ENCODE measurements around the gene LIN7B. TPM values are rescaled to one million over a fixed set of nuclear protein-coding genes. Genes with fewer than 3 reads are reported as not detected.

Gene LIN7B
- total and polyA plus RNA-seq, 2 experiments from 2014 or later: 1.2 to 10.5 TPM

DNA sequence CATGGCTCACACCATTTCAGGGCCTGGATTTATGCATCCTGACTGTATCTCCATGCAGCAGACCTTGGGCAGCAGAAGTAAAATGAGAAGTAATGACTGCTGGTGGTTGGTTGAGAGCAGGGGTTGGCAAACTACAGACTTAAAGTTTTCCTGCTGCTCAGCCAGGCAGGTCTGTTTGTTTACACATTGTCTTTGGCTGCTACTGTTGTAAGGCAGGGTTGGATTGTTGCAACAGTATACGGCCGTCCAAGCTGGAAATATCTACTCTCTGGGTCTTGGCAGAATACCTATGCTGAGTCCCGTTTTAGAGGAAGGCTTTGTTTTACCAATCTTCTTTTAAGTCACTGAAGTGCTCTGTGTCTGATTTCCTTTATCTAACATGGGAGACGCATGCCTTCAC, 15.4 kb upstream of the LIN7B start:
- ATAC-seq (no peak), DNase-seq (ENCODE audit: low spot score) (no peak)
- no peak overlapping the region for H3K4me3 Mint-ChIP-seq
- H3K36me3 Mint-ChIP-seq (ENCODE audit: low read depth): peaks cover 89% of the 10 kb centered on the region
- H3K27ac Mint-ChIP-seq: no peak overlapping the region; the same call in 1 of the 2 replicates
- TF ChIP-seq NANOG (IDR thresholded peaks at IDR 0.05; ENCODE audit: borderline replicate concordance): no peak
- no peak for TF ChIP-seq CREB1 (CRISPR knock-in tag; IDR thresholded peaks at IDR 0.05; ENCODE audit: low read depth)
- no peak for TF ChIP-seq JUNB (IDR thresholded peaks at IDR 0.05; ENCODE audit: unreplicated experiment)
- TF ChIP-seq POLR2AphosphoS5 (IDR thresholded peaks at IDR 0.05; ENCODE audit: low read depth): no peak
- no peak for TF ChIP-seq EZH2phosphoT487 (IDR thresholded peaks at IDR 0.05; ENCODE audit: unreplicated experiment)
- TF ChIP-seq, protein P1, sequence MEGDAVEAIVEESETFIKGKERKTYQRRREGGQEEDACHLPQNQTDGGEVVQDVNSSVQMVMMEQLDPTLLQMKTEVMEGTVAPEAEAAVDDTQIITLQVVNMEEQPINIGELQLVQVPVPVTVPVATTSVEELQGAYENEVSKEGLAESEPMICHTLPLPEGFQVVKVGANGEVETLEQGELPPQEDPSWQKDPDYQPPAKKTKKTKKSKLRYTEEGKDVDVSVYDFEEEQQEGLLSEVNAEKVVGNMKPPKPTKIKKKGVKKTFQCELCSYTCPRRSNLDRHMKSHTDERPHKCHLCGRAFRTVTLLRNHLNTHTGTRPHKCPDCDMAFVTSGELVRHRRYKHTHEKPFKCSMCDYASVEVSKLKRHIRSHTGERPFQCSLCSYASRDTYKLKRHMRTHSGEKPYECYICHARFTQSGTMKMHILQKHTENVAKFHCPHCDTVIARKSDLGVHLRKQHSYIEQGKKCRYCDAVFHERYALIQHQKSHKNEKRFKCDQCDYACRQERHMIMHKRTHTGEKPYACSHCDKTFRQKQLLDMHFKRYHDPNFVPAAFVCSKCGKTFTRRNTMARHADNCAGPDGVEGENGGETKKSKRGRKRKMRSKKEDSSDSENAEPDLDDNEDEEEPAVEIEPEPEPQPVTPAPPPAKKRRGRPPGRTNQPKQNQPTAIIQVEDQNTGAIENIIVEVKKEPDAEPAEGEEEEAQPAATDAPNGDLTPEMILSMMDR (conservative IDR thresholded peaks at IDR 0.05; ENCODE audit: low read depth in 2 of 2): no peak
- TF ChIP-seq, protein P2, sequence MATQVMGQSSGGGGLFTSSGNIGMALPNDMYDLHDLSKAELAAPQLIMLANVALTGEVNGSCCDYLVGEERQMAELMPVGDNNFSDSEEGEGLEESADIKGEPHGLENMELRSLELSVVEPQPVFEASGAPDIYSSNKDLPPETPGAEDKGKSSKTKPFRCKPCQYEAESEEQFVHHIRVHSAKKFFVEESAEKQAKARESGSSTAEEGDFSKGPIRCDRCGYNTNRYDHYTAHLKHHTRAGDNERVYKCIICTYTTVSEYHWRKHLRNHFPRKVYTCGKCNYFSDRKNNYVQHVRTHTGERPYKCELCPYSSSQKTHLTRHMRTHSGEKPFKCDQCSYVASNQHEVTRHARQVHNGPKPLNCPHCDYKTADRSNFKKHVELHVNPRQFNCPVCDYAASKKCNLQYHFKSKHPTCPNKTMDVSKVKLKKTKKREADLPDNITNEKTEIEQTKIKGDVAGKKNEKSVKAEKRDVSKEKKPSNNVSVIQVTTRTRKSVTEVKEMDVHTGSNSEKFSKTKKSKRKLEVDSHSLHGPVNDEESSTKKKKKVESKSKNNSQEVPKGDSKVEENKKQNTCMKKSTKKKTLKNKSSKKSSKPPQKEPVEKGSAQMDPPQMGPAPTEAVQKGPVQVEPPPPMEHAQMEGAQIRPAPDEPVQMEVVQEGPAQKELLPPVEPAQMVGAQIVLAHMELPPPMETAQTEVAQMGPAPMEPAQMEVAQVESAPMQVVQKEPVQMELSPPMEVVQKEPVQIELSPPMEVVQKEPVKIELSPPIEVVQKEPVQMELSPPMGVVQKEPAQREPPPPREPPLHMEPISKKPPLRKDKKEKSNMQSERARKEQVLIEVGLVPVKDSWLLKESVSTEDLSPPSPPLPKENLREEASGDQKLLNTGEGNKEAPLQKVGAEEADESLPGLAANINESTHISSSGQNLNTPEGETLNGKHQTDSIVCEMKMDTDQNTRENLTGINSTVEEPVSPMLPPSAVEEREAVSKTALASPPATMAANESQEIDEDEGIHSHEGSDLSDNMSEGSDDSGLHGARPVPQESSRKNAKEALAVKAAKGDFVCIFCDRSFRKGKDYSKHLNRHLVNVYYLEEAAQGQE (IDR thresholded peaks at IDR 0.05; ENCODE audit: unreplicated experiment): no peak
- no peak for TF ChIP-seq ZNF331 (CRISPR knock-in tag; IDR thresholded peaks at IDR 0.05; ENCODE audit: low read depth)
- TF ChIP-seq, protein P3, sequence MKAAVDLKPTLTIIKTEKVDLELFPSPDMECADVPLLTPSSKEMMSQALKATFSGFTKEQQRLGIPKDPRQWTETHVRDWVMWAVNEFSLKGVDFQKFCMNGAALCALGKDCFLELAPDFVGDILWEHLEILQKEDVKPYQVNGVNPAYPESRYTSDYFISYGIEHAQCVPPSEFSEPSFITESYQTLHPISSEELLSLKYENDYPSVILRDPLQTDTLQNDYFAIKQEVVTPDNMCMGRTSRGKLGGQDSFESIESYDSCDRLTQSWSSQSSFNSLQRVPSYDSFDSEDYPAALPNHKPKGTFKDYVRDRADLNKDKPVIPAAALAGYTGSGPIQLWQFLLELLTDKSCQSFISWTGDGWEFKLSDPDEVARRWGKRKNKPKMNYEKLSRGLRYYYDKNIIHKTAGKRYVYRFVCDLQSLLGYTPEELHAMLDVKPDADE (IDR thresholded peaks at IDR 0.05): no peak
- no peak for TF ChIP-seq STAT1 (IDR thresholded peaks at IDR 0.05; ENCODE audit: unreplicated experiment)
- TF ChIP-seq EZH2 (IDR thresholded peaks at IDR 0.05; ENCODE audit: low read depth, unreplicated experiment): no peak
- TF ChIP-seq ZNF114 (CRISPR knock-in tag; IDR thresholded peaks at IDR 0.05): no peak
- TF ChIP-seq, protein P4, sequence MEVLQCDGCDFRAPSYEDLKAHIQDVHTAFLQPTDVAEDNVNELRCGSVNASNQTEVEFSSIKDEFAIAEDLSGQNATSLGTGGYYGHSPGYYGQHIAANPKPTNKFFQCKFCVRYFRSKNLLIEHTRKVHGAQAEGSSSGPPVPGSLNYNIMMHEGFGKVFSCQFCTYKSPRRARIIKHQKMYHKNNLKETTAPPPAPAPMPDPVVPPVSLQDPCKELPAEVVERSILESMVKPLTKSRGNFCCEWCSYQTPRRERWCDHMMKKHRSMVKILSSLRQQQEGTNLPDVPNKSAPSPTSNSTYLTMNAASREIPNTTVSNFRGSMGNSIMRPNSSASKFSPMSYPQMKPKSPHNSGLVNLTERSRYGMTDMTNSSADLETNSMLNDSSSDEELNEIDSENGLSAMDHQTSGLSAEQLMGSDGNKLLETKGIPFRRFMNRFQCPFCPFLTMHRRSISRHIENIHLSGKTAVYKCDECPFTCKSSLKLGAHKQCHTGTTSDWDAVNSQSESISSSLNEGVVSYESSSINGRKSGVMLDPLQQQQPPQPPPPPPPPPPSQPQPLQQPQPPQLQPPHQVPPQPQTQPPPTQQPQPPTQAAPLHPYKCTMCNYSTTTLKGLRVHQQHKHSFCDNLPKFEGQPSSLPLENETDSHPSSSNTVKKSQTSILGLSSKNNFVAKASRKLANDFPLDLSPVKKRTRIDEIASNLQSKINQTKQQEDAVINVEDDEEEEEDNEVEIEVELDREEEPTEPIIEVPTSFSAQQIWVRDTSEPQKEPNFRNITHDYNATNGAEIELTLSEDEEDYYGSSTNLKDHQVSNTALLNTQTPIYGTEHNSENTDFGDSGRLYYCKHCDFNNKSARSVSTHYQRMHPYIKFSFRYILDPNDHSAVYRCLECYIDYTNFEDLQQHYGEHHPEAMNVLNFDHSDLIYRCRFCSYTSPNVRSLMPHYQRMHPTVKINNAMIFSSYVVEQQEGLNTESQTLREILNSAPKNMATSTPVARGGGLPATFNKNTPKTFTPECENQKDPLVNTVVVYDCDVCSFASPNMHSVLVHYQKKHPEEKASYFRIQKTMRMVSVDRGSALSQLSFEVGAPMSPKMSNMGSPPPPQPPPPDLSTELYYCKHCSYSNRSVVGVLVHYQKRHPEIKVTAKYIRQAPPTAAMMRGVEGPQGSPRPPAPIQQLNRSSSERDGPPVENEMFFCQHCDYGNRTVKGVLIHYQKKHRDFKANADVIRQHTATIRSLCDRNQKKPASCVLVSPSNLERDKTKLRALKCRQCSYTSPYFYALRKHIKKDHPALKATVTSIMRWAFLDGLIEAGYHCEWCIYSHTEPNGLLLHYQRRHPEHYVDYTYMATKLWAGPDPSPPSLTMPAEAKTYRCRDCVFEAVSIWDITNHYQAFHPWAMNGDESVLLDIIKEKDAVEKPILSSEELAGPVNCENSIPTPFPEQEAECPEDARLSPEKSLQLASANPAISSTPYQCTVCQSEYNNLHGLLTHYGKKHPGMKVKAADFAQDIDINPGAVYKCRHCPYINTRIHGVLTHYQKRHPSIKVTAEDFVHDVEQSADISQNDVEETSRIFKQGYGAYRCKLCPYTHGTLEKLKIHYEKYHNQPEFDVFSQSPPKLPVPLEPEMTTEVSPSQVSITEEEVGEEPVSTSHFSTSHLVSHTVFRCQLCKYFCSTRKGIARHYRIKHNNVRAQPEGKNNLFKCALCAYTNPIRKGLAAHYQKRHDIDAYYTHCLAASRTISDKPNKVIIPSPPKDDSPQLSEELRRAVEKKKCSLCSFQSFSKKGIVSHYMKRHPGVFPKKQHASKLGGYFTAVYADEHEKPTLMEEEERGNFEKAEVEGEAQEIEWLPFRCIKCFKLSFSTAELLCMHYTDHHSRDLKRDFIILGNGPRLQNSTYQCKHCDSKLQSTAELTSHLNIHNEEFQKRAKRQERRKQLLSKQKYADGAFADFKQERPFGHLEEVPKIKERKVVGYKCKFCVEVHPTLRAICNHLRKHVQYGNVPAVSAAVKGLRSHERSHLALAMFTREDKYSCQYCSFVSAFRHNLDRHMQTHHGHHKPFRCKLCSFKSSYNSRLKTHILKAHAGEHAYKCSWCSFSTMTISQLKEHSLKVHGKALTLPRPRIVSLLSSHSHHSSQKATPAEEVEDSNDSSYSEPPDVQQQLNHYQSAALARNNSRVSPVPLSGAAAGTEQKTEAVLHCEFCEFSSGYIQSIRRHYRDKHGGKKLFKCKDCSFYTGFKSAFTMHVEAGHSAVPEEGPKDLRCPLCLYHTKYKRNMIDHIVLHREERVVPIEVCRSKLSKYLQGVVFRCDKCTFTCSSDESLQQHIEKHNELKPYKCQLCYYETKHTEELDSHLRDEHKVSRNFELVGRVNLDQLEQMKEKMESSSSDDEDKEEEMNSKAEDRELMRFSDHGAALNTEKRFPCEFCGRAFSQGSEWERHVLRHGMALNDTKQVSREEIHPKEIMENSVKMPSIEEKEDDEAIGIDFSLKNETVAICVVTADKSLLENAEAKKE (CRISPR knock-in tag; IDR thresholded peaks at IDR 0.05): no peak
- no peaks in the 10 kb centered on the region for H3K27me3 ChIP-seq (ENCODE audit: insufficient read depth)
- no peak overlapping the region for H2AFZ ChIP-seq
- no peaks in the 10 kb centered on the region for H3K9me2 ChIP-seq (ENCODE audit: insufficient read depth)
- peaks cover 45% of the 10 kb centered on the region for H4K20me1 ChIP-seq (replicated peaks; ENCODE audit: insufficient read depth)
- H3K79me2 ChIP-seq (replicated peaks; ENCODE audit: insufficient read depth): peaks cover 40% of the 10 kb centered on the region
- no peaks in the 10 kb centered on the region for H3K4me1 ChIP-seq (ENCODE audit: insufficient read depth)
- no peaks in the 10 kb centered on the region for H3K9me3 Mint-ChIP-seq
- no peak overlapping the region for H3K4me3 ChIP-seq
- H3K4me1 Mint-ChIP-seq: peaks cover 15% of the 10 kb centered on the region
- H3K27ac ChIP-seq (ENCODE audit: low read depth): 0 out of 2 replicates have a peak overlapping the region, but pooled peaks have one; percentile 80
- peaks cover 33% of the 10 kb centered on the region for H3K36me3 ChIP-seq (ENCODE audit: insufficient read depth)
- H3K4me2 ChIP-seq: no peak overlapping the region
- peaks cover 43% of the 10 kb centered on the region for H3F3A ChIP-seq (replicated peaks; ENCODE audit: low read depth)
- peaks cover 11% of the 10 kb centered on the region for H3K27me3 Mint-ChIP-seq (ENCODE audit: insufficient read depth, low read depth, poor library complexity)

All from GM23338 (cell line).